ENCODE results near the gene HLA-DPB1. TPM values are rescaled to one million over a fixed set of nuclear protein-coding genes. Genes with fewer than 3 reads are reported as not detected.

Gene HLA-DPB1
- polyA plus RNA-seq, 3 donors: 569 to 682 (median 676) TPM

- Histone ChIP-seq H3K4me3 (replicated peaks in 1 of 3; ENCODE audit: low read depth in 2 of 3, low read length in 3 of 3) (no peak overlapping the region), H3K36me3 (replicated peaks in 1 of 2; ENCODE audit: control insufficient read depth in 1 of 2, insufficient read depth in 2 of 2, low read length in 2 of 2) (no peaks in the 10 kb centered on the region), H3K79me2 (ENCODE audit: insufficient read depth, low read length) (no peaks in the 10 kb centered on the region), H3K27ac (ENCODE audit: low read depth in 1 of 2, low read length in 2 of 2) (no peak overlapping the region), H4K20me1 (ENCODE audit: insufficient read depth, low read length) (no peaks in the 10 kb centered on the region), H3K4me2 (replicated peaks; ENCODE audit: extremely low read depth, low read length, poor library complexity, severe bottlenecking) (no peak overlapping the region), H3K9ac (ENCODE audit: insufficient read depth, low read length, poor library complexity, severe bottlenecking) (no peak overlapping the region), H3K27me3 (ENCODE audit: control insufficient read depth in 2 of 2, insufficient read depth in 2 of 2, low read length in 2 of 2) (peaks cover 1% of the 10 kb centered on the region in 2 donors), H3K9me3 (replicated peaks in 1 of 2; ENCODE audit: control insufficient read depth in 1 of 2, insufficient read depth in 1 of 2, low read length in 2 of 2) (peaks cover 13 to 18% of the 10 kb centered on the region in 2 donors), H3K4me1 (ENCODE audit: control insufficient read depth in 1 of 2, insufficient read depth in 2 of 2, low read length in 2 of 2) (no peaks in the 10 kb centered on the region), H2AFZ (ENCODE audit: insufficient read depth, low read depth, low read length, poor library complexity, severe bottlenecking) (no peak overlapping the region)
- H3K36me3 Mint-ChIP-seq: peaks cover 0 to 3% of the 10 kb centered on the region in 2 donors
- TF ChIP-seq, protein P1, sequence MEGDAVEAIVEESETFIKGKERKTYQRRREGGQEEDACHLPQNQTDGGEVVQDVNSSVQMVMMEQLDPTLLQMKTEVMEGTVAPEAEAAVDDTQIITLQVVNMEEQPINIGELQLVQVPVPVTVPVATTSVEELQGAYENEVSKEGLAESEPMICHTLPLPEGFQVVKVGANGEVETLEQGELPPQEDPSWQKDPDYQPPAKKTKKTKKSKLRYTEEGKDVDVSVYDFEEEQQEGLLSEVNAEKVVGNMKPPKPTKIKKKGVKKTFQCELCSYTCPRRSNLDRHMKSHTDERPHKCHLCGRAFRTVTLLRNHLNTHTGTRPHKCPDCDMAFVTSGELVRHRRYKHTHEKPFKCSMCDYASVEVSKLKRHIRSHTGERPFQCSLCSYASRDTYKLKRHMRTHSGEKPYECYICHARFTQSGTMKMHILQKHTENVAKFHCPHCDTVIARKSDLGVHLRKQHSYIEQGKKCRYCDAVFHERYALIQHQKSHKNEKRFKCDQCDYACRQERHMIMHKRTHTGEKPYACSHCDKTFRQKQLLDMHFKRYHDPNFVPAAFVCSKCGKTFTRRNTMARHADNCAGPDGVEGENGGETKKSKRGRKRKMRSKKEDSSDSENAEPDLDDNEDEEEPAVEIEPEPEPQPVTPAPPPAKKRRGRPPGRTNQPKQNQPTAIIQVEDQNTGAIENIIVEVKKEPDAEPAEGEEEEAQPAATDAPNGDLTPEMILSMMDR (IDR thresholded peaks at IDR 0.05): no peak
- H3K4me1 Mint-ChIP-seq: no peaks in the 10 kb centered on the region
- H3K27me3 Mint-ChIP-seq (ENCODE audit: low read depth in 3 of 3): peaks cover 6 to 17% (median 7%) of the 10 kb centered on the region in 3 donors
- H3K27ac Mint-ChIP-seq: no peak overlapping the region
- WGBS (ENCODE audit: insufficient coverage): 90% methylated on average over 4 of the region's 6 CpGs
- intact Hi-C loops (cut with micrococcal nuclease): loop anchor here in 1 of 2 donors (5.0 kb wide), 2 partner anchors 34 to 124 kb away; no protein-coding TSS in a partner anchor
- no peak for DNase-seq
- H3K9me3 Mint-ChIP-seq: peaks cover 10 to 28% (median 18%) of the 10 kb centered on the region in 7 donors
- no peak overlapping the region for H3K4me3 Mint-ChIP-seq
Measured at GRCh38 chr6:33123181-33123580, 47.4 kb downstream of the HLA-DPB1 start.

DNA sequence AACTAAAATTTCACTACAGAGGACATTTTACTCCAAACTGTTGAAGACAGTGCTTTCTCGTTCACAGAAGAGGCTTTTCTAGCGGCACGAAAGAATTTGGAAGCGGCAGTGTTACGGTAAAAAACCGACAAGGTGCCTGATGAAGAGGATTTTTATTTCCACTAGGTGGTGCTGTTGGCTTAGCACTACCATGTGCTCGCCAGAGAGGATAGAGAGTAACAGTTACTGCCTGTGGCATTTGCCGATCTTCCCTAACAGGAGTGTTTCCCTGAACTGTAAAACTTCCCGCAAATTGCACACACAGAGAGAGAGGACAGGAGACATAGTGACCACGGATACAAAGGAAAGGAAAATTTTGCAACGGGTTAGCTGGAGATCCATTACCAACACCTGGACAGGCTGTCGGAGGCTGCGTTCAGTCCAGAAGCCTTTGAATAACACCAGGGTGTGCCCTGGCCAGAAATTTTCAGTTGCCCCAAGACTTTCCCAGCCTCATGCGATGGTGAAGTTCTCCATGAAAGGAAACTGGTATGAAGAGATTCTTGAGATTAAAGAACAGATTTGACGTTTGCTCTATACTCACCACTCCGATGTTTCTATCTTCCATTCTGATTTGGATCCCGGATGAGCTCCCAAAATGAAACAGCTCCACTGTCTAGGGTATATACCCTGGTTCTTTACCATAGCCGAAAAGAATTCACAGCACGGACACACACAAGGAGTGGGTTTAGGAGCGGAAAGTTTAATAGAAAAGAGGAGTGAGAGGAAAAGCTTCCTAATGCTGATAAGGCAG, 48.1 kb downstream of the HLA-DPB1 start:
- TF ChIP-seq, protein P1 (IDR thresholded peaks at IDR 0.05): peak; percentile 70
- intact Hi-C loops (cut with micrococcal nuclease): loop anchor here in 1 of 2 donors (5.0 kb wide), 2 partner anchors 33 to 123 kb away; no protein-coding TSS in a partner anchor
- 93% methylated on average over 17 of the region's 20 CpGs for WGBS (ENCODE audit: insufficient coverage)
- no peak overlapping the region for H3K4me3 ChIP-seq (replicated peaks in 1 of 3; ENCODE audit: low read depth in 2 of 3, low read length in 3 of 3)
- peak; percentile 28 to 32 (median 32) for DNase-seq
- H3K36me3 Mint-ChIP-seq: peaks cover 0 to 3% of the 10 kb centered on the region in 2 donors
- H3K36me3 ChIP-seq (replicated peaks in 1 of 2; ENCODE audit: control insufficient read depth in 1 of 2, insufficient read depth in 2 of 2, low read length in 2 of 2): no peaks in the 10 kb centered on the region
- H3K4me1 ChIP-seq (ENCODE audit: control insufficient read depth in 1 of 2, insufficient read depth in 2 of 2, low read length in 2 of 2): no peaks in the 10 kb centered on the region
- no peak overlapping the region for H3K4me2 ChIP-seq (replicated peaks; ENCODE audit: extremely low read depth, low read length, poor library complexity, severe bottlenecking)
- H3K27ac Mint-ChIP-seq: no peak overlapping the region
- no peak overlapping the region for H2AFZ ChIP-seq (ENCODE audit: insufficient read depth, low read depth, low read length, poor library complexity, severe bottlenecking)
- no peak overlapping the region for H3K4me3 Mint-ChIP-seq
- H4K20me1 ChIP-seq (ENCODE audit: insufficient read depth, low read length): no peaks in the 10 kb centered on the region
- H3K9me3 ChIP-seq (replicated peaks in 1 of 2; ENCODE audit: control insufficient read depth in 1 of 2, insufficient read depth in 1 of 2, low read length in 2 of 2): peaks cover 13 to 18% of the 10 kb centered on the region in 2 donors
- H3K4me1 Mint-ChIP-seq: no peaks in the 10 kb centered on the region
- peaks cover 10 to 28% (median 18%) of the 10 kb centered on the region in 7 donors for H3K9me3 Mint-ChIP-seq
- no peaks in the 10 kb centered on the region for H3K27me3 ChIP-seq (ENCODE audit: control insufficient read depth in 2 of 2, insufficient read depth in 2 of 2, low read length in 2 of 2)
- H3K79me2 ChIP-seq (ENCODE audit: insufficient read depth, low read length): no peaks in the 10 kb centered on the region
- no peak overlapping the region for H3K27ac ChIP-seq (ENCODE audit: low read depth in 1 of 2, low read length in 2 of 2)
- peaks cover 5 to 15% (median 6%) of the 10 kb centered on the region in 3 donors for H3K27me3 Mint-ChIP-seq (ENCODE audit: low read depth in 3 of 3)
- no peak overlapping the region for H3K9ac ChIP-seq (ENCODE audit: insufficient read depth, low read length, poor library complexity, severe bottlenecking)
